HUES64 (cell line): ENCODE measurements around the gene ALDH1A1.

Source experiments
- H3K27ac ChIP-seq: 2 replicates; pipeline ENCODE4 v1.7.0; 2013; ENCODE audit warnings: low read depth, low read length, inconsistent platforms
- H3K27me3 ChIP-seq: 2 replicates; pipeline ENCODE4 v1.6.1; 2013; ENCODE audit warnings: mild to moderate bottlenecking, low read length; ENCODE audit not compliant: insufficient read depth
- H3K36me3 ChIP-seq: 2 replicates; pipeline ENCODE4 v1.6.1; 2013; ENCODE audit warnings: mild to moderate bottlenecking, low read length; ENCODE audit not compliant: insufficient read depth
- H3K4me1 ChIP-seq: 2 replicates; pipeline ENCODE4 v1.6.1; 2013; ENCODE audit warnings: mild to moderate bottlenecking, low read length, moderate library complexity; ENCODE audit not compliant: insufficient read depth
- H3K4me3 ChIP-seq: 2 replicates; pipeline ENCODE4 v1.5.1; 2013; ENCODE audit warnings: mild to moderate bottlenecking, low read length, moderate library complexity
- H3K9ac ChIP-seq: 2 replicates; pipeline ENCODE4 v1.6.1; 2013; ENCODE audit warnings: mild to moderate bottlenecking, low read depth, low read length
- H3K9me3 ChIP-seq: 2 replicates; pipeline ENCODE4 v1.6.1; 2013; ENCODE audit warnings: low read depth, low read length; ENCODE audit not compliant: insufficient read depth
- WGBS: fragments of 150-250, 120-280 bp; methylation state at CpG from one replicate; pipeline ENCODE4 v1.1.7; 2013; ENCODE audit warnings: missing lambda C conversion rate; 5-methylcytosine and 5-hydroxymethylcytosine counted together

Gene ALDH1A1

DNA sequence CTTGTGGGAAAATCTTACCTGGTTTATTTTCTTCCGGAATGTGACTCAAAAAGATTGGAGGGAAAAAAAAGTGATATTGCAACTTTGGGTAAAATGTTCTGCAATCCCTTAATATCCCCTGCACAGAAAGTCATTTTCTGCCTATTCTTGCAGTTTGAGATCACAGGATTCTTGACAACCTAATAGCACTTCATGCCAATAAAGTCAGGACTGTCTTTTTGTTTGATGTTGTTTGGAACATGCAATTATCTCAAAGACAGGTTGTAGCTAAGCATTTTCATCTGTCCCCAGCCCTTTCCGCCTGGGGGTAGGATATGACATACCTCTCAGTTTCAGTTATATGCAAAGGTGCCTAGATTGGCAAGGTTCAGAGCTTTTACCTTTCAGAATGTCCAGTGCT, 63.9 kb downstream of the ALDH1A1 start:
- Histone ChIP-seq H3K9ac (no peak overlapping the region), H3K27me3 (no peaks in the 10 kb centered on the region), H3K4me3 (no peak overlapping the region), H3K4me1 (no peaks in the 10 kb centered on the region), H3K9me3 (peaks cover 8% of the 10 kb centered on the region; the same call in 1 of the 2 replicates), H3K27ac (no peak overlapping the region), H3K36me3 (no peaks in the 10 kb centered on the region)
- WGBS = 100% methylated on average over 2 of the region's 2 CpGs

- Histone ChIP-seq H3K36me3 (no peaks in the 10 kb centered on the region), H3K4me3 (no peak overlapping the region), H3K27ac (no peak overlapping the region), H3K27me3 (no peaks in the 10 kb centered on the region), H3K9me3 (peaks cover 8% of the 10 kb centered on the region; the same call in 1 of the 2 replicates), H3K9ac (no peak overlapping the region), H3K4me1 (no peaks in the 10 kb centered on the region)
- 100% methylated on average over 2 of the region's 2 CpGs for WGBS
Observed at GRCh38 chr9:72888067-72888466, 64.8 kb downstream of the ALDH1A1 start.

GRCh38 chr9:72886386-72886785, 66.5 kb downstream of the ALDH1A1 start:
- WGBS = 94% methylated on average over 1 of the region's 1 CpG
- no peaks in the 10 kb centered on the region for H3K27me3 ChIP-seq
- H3K9me3 ChIP-seq = peaks cover 8% of the 10 kb centered on the region; the same call in 1 of the 2 replicates
- no peak overlapping the region for H3K27ac ChIP-seq
- H3K9ac ChIP-seq = no peak overlapping the region
- no peaks in the 10 kb centered on the region for H3K4me1 ChIP-seq
- H3K36me3 ChIP-seq = no peaks in the 10 kb centered on the region
- no peak overlapping the region for H3K4me3 ChIP-seq

DNA sequence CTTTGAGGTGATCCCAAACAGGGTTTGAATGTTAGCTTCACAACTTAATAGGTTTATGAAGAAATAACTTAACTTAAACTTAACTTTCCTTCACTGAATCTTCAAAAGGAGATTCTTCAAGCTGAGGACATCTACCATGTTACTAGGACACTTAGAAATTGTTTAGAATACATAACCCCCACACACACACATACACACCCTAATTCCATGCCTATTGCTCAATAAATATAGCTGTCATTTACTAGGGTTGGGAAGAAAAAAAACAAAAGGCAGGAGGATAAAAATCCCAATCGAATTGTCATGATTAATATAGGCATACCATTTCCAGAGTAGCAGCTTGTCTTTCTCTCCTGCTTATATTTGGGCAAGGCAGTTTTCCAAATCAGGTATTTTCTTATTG, 68.3 kb downstream of the ALDH1A1 start:
- H3K36me3 ChIP-seq = no peaks in the 10 kb centered on the region
- no peak overlapping the region for H3K27ac ChIP-seq
- no peaks in the 10 kb centered on the region for H3K4me1 ChIP-seq
- 100% methylated on average over 1 of the region's 1 CpG for WGBS
- H3K9ac ChIP-seq = no peak overlapping the region
- H3K27me3 ChIP-seq = no peaks in the 10 kb centered on the region
- H3K4me3 ChIP-seq = no peak overlapping the region
- peaks cover 8% of the 10 kb centered on the region; the same call in 1 of the 2 replicates for H3K9me3 ChIP-seq

DNA sequence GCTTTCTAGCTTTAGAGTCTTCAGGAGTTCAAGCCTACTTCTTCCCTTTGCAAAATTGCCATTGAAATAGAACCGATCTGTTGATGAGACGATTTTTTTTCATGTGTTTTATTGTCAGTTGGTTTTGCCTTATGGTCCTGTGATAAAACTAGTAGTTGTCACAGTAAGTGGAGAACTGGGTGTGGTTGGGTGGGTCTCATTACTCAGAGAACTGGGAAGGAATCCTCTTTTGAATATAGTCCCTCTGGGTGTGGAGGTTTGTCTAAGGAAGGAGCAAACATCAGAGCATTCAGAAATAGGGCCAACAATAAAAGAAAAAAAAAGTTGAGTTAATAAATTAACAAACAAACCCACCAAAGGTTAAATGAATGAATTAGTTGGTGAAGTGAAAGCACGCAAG, 69.0 kb downstream of the ALDH1A1 start:
- Histone ChIP-seq H3K9me3 (peaks cover 8% of the 10 kb centered on the region; the same call in 1 of the 2 replicates), H3K27ac (no peak overlapping the region), H3K4me3 (no peak overlapping the region), H3K4me1 (no peaks in the 10 kb centered on the region), H3K27me3 (no peaks in the 10 kb centered on the region), H3K36me3 (no peaks in the 10 kb centered on the region), H3K9ac (no peak overlapping the region)
- WGBS = 92% methylated on average over 3 of the region's 3 CpGs

DNA sequence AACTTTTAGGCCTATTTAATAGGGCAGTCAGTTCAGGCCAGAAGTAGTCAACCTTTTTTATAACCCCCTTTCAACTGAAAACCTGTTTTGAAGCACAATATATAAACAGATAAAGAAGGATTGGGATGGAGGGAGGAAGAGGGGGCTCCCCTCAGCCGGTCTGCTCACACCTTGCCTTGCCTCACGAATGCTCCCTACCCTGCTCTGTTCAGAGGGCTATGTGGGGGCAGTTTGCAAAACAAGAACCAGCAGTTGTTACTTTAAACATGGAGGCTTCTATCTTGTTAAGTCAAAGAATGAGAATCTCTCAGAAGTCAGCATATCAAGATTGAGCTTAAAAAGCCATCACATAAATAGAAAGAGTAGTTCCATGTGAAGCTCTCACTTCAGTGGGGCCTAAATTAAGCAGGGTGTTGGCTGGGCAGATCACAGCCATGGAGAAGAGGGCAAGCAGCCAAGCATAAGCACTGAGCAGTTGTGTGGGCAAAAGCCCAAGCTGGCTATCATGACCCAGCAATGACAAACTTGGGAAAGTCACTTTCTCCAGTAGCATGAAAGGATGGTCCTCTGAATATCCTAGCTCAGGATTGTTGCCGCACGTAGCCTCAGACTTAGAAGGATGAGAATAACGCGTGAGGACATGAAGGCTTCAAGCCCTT, 70.6 kb downstream of the ALDH1A1 start:
- no peak overlapping the region for H3K4me3 ChIP-seq
- no peaks in the 10 kb centered on the region for H3K36me3 ChIP-seq
- H3K27me3 ChIP-seq = no peaks in the 10 kb centered on the region
- no peaks in the 10 kb centered on the region for H3K4me1 ChIP-seq
- WGBS = 97% methylated on average over 6 of the region's 6 CpGs
- peaks cover 8% of the 10 kb centered on the region; the same call in 1 of the 2 replicates for H3K9me3 ChIP-seq
- no peak overlapping the region for H3K9ac ChIP-seq
- H3K27ac ChIP-seq = no peak overlapping the region

DNA sequence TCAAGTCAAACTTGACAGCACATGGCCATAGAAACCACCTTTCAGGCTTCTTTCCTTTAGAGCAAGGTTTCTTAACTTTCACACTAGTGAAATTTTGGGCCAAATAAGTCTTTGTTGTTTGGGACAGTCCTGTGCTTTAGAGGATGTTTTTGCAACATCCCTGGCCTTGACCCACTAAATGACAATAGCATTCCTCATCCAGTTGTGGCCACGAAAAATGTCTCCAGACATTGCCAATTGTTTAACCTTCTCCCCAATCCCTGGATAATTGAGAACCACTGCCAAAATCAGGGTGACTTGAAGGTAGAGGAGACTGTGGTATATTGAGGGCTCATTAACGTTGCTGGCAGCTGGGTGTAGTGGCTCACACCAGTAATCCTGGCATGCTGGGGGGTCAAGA, 72.0 kb downstream of the ALDH1A1 start:
- Histone ChIP-seq H3K27me3 (no peaks in the 10 kb centered on the region), H3K9ac (no peak overlapping the region), H3K27ac (no peak overlapping the region), H3K4me1 (no peaks in the 10 kb centered on the region), H3K4me3 (no peak overlapping the region), H3K36me3 (no peaks in the 10 kb centered on the region), H3K9me3 (no peaks in the 10 kb centered on the region)
- WGBS = 87% methylated on average over 2 of the region's 2 CpGs

- Histone ChIP-seq H3K4me1 (0 out of 2 replicates have a peak, but pooled peaks cover 5% of the 10 kb centered on the region), H3K9me3 (no peaks in the 10 kb centered on the region), H3K36me3 (no peaks in the 10 kb centered on the region), H3K27me3 (no peaks in the 10 kb centered on the region), H3K9ac (no peak overlapping the region), H3K27ac (no peak overlapping the region), H3K4me3 (no peak overlapping the region)
Observed at GRCh38 chr9:72875221-72875620, 77.6 kb downstream of the ALDH1A1 start.

GRCh38 chr9:72874344-72874743, 78.5 kb downstream of the ALDH1A1 start:
- 0 out of 2 replicates have a peak, but pooled peaks cover 5% of the 10 kb centered on the region for H3K4me1 ChIP-seq
- H3K4me3 ChIP-seq = no peak overlapping the region
- no peaks in the 10 kb centered on the region for H3K27me3 ChIP-seq
- no peaks in the 10 kb centered on the region for H3K36me3 ChIP-seq
- no peak overlapping the region for H3K27ac ChIP-seq
- 100% methylated on average over 2 of the region's 2 CpGs for WGBS
- no peak overlapping the region for H3K9ac ChIP-seq
- no peaks in the 10 kb centered on the region for H3K9me3 ChIP-seq

GRCh38 chr9:72873456-72873855, 79.4 kb downstream of the ALDH1A1 start:
- Histone ChIP-seq H3K9me3 (no peaks in the 10 kb centered on the region), H3K9ac (no peak overlapping the region), H3K4me3 (no peak overlapping the region), H3K36me3 (no peaks in the 10 kb centered on the region), H3K27me3 (no peaks in the 10 kb centered on the region), H3K4me1 (0 out of 2 replicates have a peak, but pooled peaks cover 5% of the 10 kb centered on the region), H3K27ac (no peak overlapping the region)
- WGBS = 89% methylated on average over 1 of the region's 1 CpG

DNA sequence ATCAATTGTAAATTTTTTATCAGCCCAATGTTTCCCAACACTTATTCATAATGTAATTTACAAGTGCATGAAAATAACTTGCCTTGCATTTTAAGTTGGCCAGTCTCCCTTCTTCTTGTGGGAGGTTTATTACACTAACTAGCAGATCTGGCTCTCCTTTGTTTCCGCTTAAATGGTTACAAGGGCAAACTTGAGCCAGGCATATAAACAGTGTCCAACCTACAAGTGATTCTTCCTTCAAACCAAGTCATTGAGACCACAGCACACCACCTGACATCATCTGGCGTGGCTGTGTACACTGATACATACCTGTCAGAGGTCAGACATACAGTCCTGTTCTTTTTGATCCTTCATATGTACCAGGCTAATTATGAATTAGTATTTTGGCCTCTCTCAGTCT, 80.1 kb downstream of the ALDH1A1 start:
- H3K27ac ChIP-seq = no peak overlapping the region
- 0 out of 2 replicates have a peak, but pooled peaks cover 5% of the 10 kb centered on the region for H3K4me1 ChIP-seq
- no peak overlapping the region for H3K9ac ChIP-seq
- no peaks in the 10 kb centered on the region for H3K36me3 ChIP-seq
- H3K9me3 ChIP-seq = no peaks in the 10 kb centered on the region
- no peak overlapping the region for H3K4me3 ChIP-seq
- no peaks in the 10 kb centered on the region for H3K27me3 ChIP-seq
- WGBS = 91% methylated on average over 2 of the region's 2 CpGs

GRCh38 chr9:72871685-72872084, 81.2 kb downstream of the ALDH1A1 start:
- Histone ChIP-seq H3K4me3 (no peak overlapping the region), H3K4me1 (0 out of 2 replicates have a peak, but pooled peaks cover 5% of the 10 kb centered on the region), H3K9ac (no peak overlapping the region), H3K36me3 (no peaks in the 10 kb centered on the region), H3K9me3 (no peaks in the 10 kb centered on the region), H3K27me3 (no peaks in the 10 kb centered on the region), H3K27ac (no peak overlapping the region)
- WGBS = 78% methylated on average over 3 of the region's 3 CpGs
